Measurements from ENCODE around the gene NBPF3.

GRCh38 chr1:21526441-21526840, 86.5 kb downstream of the NBPF3 start:
- no peak for TF ChIP-seq CTCF (IDR thresholded peaks at IDR 0.05; ENCODE audit: low read length)
- no peak for TF ChIP-seq EZH2phosphoT487 (IDR thresholded peaks at IDR 0.05; ENCODE audit: low read length)
